HG03108 (cell line): Measurements from ENCODE around the gene MEGF6.

Experiments
- ATAC-seq: cut with Tn5 transposase; IDR thresholded peaks from one replicate; pipeline ENCODE4 v1.9.1; 2021; ENCODE audit warnings: moderate library complexity; ENCODE audit not compliant: unreplicated experiment

The MEGF6 gene

GRCh38 chr1:3544040-3544977 lies 67.0 kb downstream of the MEGF6 start:
- no peak for ATAC-seq

- ATAC-seq = no peak
Observed at GRCh38 chr1:3543076-3544039, 68.0 kb downstream of the MEGF6 start.

GRCh38 chr1:3542676-3543075 lies 68.6 kb downstream of the MEGF6 start:
- no peak for ATAC-seq

- no peak for ATAC-seq
Observed at GRCh38 chr1:3541936-3542335, 69.4 kb downstream of the MEGF6 start.

GRCh38 chr1:3541465-3541864 lies 69.8 kb downstream of the MEGF6 start:
- no peak for ATAC-seq

GRCh38 chr1:3540876-3541275 lies 70.4 kb downstream of the MEGF6 start:
- no peak for ATAC-seq

- no peak for ATAC-seq
Observed at GRCh38 chr1:3539707-3540425, 71.4 kb downstream of the MEGF6 start.

GRCh38 chr1:3537359-3537758 lies 73.9 kb downstream of the MEGF6 start:
- no peak for ATAC-seq

- ATAC-seq = no peak
Observed at GRCh38 chr1:3536420-3537195, 74.7 kb downstream of the MEGF6 start.

- no peak for ATAC-seq
Observed at GRCh38 chr1:3535732-3536131, 75.6 kb downstream of the MEGF6 start.

- no peak for ATAC-seq
Observed at GRCh38 chr1:3534803-3535637, 76.3 kb downstream of the MEGF6 start.

GRCh38 chr1:3533067-3534048 lies 78.0 kb downstream of the MEGF6 start:
- no peak for ATAC-seq

GRCh38 chr1:3531928-3532327 lies 79.4 kb downstream of the MEGF6 start:
- no peak for ATAC-seq

- ATAC-seq = no peak
Observed at GRCh38 chr1:3530926-3531818, 80.1 kb downstream of the MEGF6 start.

GRCh38 chr1:3530086-3530925 lies 81.0 kb downstream of the MEGF6 start:
- ATAC-seq = no peak

GRCh38 chr1:3529099-3529729 lies 82.1 kb downstream of the MEGF6 start:
- ATAC-seq = no peak
